ENCODE results near the gene HMX2. TPM values are rescaled to one million over a fixed set of nuclear protein-coding genes. Genes with fewer than 3 reads are reported as not detected.

HMX2 gene
- total RNA-seq, 1 experiment from 2014 or later, result 0.46 TPM

- H3K23me2 ChIP-seq (ENCODE audit: insufficient read length, low read depth, low read length, poor library complexity, severe bottlenecking), result peaks cover 15% of the 10 kb centered on the region
- no peak overlapping the region for H3T11ph ChIP-seq (ENCODE audit: low read length)
- peak; percentile 66 for DNase-seq
- H4K20me1 ChIP-seq (ENCODE audit: control insufficient read depth, insufficient read depth, insufficient read length), result no peaks in the 10 kb centered on the region
- H3K36me3 Mint-ChIP-seq (ENCODE audit: insufficient read depth in 1 of 3, low read depth in 3 of 3), result peaks cover 37 to 48% (median 47%) of the 10 kb centered on the region in 3 experiments
- TF ChIP-seq, protein P1, sequence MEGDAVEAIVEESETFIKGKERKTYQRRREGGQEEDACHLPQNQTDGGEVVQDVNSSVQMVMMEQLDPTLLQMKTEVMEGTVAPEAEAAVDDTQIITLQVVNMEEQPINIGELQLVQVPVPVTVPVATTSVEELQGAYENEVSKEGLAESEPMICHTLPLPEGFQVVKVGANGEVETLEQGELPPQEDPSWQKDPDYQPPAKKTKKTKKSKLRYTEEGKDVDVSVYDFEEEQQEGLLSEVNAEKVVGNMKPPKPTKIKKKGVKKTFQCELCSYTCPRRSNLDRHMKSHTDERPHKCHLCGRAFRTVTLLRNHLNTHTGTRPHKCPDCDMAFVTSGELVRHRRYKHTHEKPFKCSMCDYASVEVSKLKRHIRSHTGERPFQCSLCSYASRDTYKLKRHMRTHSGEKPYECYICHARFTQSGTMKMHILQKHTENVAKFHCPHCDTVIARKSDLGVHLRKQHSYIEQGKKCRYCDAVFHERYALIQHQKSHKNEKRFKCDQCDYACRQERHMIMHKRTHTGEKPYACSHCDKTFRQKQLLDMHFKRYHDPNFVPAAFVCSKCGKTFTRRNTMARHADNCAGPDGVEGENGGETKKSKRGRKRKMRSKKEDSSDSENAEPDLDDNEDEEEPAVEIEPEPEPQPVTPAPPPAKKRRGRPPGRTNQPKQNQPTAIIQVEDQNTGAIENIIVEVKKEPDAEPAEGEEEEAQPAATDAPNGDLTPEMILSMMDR (conservative IDR thresholded peaks at IDR 0.05), result no peak
- H2BK20ac ChIP-seq (ENCODE audit: low read depth, low read length, poor library complexity, severe bottlenecking), result no peak overlapping the region
- peak overlapping the region; percentile 86 for H3K14ac ChIP-seq (ENCODE audit: insufficient read depth, low read length)
- no CpG with 5 or more reads among the region's 49 CpGs for WGBS (ENCODE audit: extremely low coverage, insufficient read length, low lambda C conversion rate)
- no peak overlapping the region for H2AFZ ChIP-seq (ENCODE audit: low read length)
- H4K91ac ChIP-seq (ENCODE audit: insufficient read length, low read depth, low read length), result no peak overlapping the region
- no peak overlapping the region for H2BK120ac ChIP-seq (ENCODE audit: low read depth, low read length, poor library complexity, severe bottlenecking)
- H2BK12ac ChIP-seq (ENCODE audit: insufficient read length, low read depth, low read length), result no peak overlapping the region
- no peak overlapping the region for H4K8ac ChIP-seq (replicated peaks; ENCODE audit: insufficient read length, low read depth, low read length)
- H3K79me2 ChIP-seq (ENCODE audit: insufficient read depth, low read length), result peaks cover 24% of the 10 kb centered on the region; the same call in 1 of the 2 replicates
- H2BK15ac ChIP-seq (ENCODE audit: low read depth, low read length), result no peak overlapping the region
- peak overlapping the region; percentile 89 to 99 (median 99); a peak in 6 of 7 replicates for H3K27ac Mint-ChIP-seq
- H3K9me3 ChIP-seq (ENCODE audit: control insufficient read depth, low read depth, low read length), result no peaks in the 10 kb centered on the region
- H3K27me3 Mint-ChIP-seq (ENCODE audit: low read depth), result peaks cover 39% of the 10 kb centered on the region
- no peak overlapping the region for H3K23ac ChIP-seq (ENCODE audit: insufficient read length, low read depth, low read length)
- no peak overlapping the region for H3K4ac ChIP-seq (ENCODE audit: low read depth, low read length)
- H3K9me3 Mint-ChIP-seq, result peaks cover 0 to 2% of the 10 kb centered on the region in 2 experiments; a peak in 2 of 5 replicates
- peak overlapping the region; percentile 80 for H3K9ac ChIP-seq (ENCODE audit: extremely low read depth, insufficient read length, low read length)
- no peak overlapping the region for H3K27ac ChIP-seq (ENCODE audit: insufficient read length, low read depth, low read length)
- H3K4me1 Mint-ChIP-seq, result peaks cover 49 to 61% of the 10 kb centered on the region in 2 experiments
- peak overlapping the region; percentile 98 to 100 for H3K4me3 Mint-ChIP-seq
- no peak overlapping the region for H2BK5ac ChIP-seq (ENCODE audit: insufficient read length, low read length)
- H3K4me2 ChIP-seq (ENCODE audit: insufficient read depth, insufficient read length, low read length), result peak overlapping the region; percentile 95
- H3K27me3 ChIP-seq (ENCODE audit: insufficient read depth, low read length), result peaks cover 7% of the 10 kb centered on the region; the same call in 1 of the 2 replicates
- peaks cover 10% of the 10 kb centered on the region; the same call in 1 of the 2 replicates for H3K4me1 ChIP-seq (ENCODE audit: insufficient read depth, low read length)
- H2AK5ac ChIP-seq (ENCODE audit: insufficient read length, low read length), result no peak overlapping the region
- H3K56ac ChIP-seq (ENCODE audit: insufficient read length, low read depth, low read length), result no peak overlapping the region
- H3K18ac ChIP-seq (ENCODE audit: insufficient read length, low read depth, low read length), result peak overlapping the region; percentile 71
- H3K79me1 ChIP-seq (ENCODE audit: insufficient read depth, low read depth, low read length, poor library complexity, severe bottlenecking), result no peaks in the 10 kb centered on the region
- no peak overlapping the region for H4K5ac ChIP-seq (ENCODE audit: insufficient read length, low read depth, low read length)
These were observed 7.0 kb downstream of the HMX2 start for GRCh38 chr10:123154711-123155505.
